Measurements from ENCODE around the gene SKAP1.

The SKAP1 gene

GRCh38 chr17:48335858-48336500 is 94.0 kb downstream of the SKAP1 start:
- H3K4me2 ChIP-seq (ENCODE audit: low read length), result no peak overlapping the region
- no peaks in the 10 kb centered on the region for H3K36me3 ChIP-seq (ENCODE audit: insufficient read depth, low read length)
- H3K4me1 ChIP-seq (ENCODE audit: control insufficient read depth, insufficient read depth, low read length), result no peaks in the 10 kb centered on the region
- H3K9me3 ChIP-seq (replicated peaks; ENCODE audit: low read length), result no peaks in the 10 kb centered on the region
- no peak overlapping the region for H3K4me3 ChIP-seq (ENCODE audit: low read length)
- H3K27me3 ChIP-seq (ENCODE audit: control insufficient read depth, insufficient read depth, low read length), result peaks cover 66% of the 10 kb centered on the region
- no peak overlapping the region for H3K9ac ChIP-seq (ENCODE audit: low read depth, low read length)

GRCh38 chr17:48335146-48335784 is 94.7 kb downstream of the SKAP1 start:
- no peaks in the 10 kb centered on the region for H3K36me3 ChIP-seq (ENCODE audit: insufficient read depth, low read length)
- no peaks in the 10 kb centered on the region for H3K4me1 ChIP-seq (ENCODE audit: control insufficient read depth, insufficient read depth, low read length)
- H3K9ac ChIP-seq (ENCODE audit: low read depth, low read length), result no peak overlapping the region
- peaks cover 67% of the 10 kb centered on the region for H3K27me3 ChIP-seq (ENCODE audit: control insufficient read depth, insufficient read depth, low read length)
- no peaks in the 10 kb centered on the region for H3K9me3 ChIP-seq (replicated peaks; ENCODE audit: low read length)
- no peak overlapping the region for H3K4me3 ChIP-seq (ENCODE audit: low read length)
- no peak overlapping the region for H3K4me2 ChIP-seq (ENCODE audit: low read length)

- H3K4me1 ChIP-seq (ENCODE audit: control insufficient read depth, insufficient read depth, low read length), result no peaks in the 10 kb centered on the region
- no peak overlapping the region for H3K9ac ChIP-seq (ENCODE audit: low read depth, low read length)
- H3K36me3 ChIP-seq (ENCODE audit: insufficient read depth, low read length), result no peaks in the 10 kb centered on the region
- no peaks in the 10 kb centered on the region for H3K9me3 ChIP-seq (replicated peaks; ENCODE audit: low read length)
- H3K4me2 ChIP-seq (ENCODE audit: low read length), result no peak overlapping the region
- peaks cover 74% of the 10 kb centered on the region for H3K27me3 ChIP-seq (ENCODE audit: control insufficient read depth, insufficient read depth, low read length)
- H3K4me3 ChIP-seq (ENCODE audit: low read length), result no peak overlapping the region
Measured at GRCh38 chr17:48333034-48333530, 96.9 kb downstream of the SKAP1 start.

GRCh38 chr17:48330887-48331286 is 99.1 kb downstream of the SKAP1 start:
- peaks cover 84% of the 10 kb centered on the region for H3K27me3 ChIP-seq (ENCODE audit: control insufficient read depth, insufficient read depth, low read length)
- H3K4me1 ChIP-seq (ENCODE audit: control insufficient read depth, insufficient read depth, low read length), result no peaks in the 10 kb centered on the region
- no peaks in the 10 kb centered on the region for H3K9me3 ChIP-seq (replicated peaks; ENCODE audit: low read length)
- no peak overlapping the region for H3K4me2 ChIP-seq (ENCODE audit: low read length)
- H3K9ac ChIP-seq (ENCODE audit: low read depth, low read length), result no peak overlapping the region
- H3K4me3 ChIP-seq (ENCODE audit: low read length), result no peak overlapping the region
- no peaks in the 10 kb centered on the region for H3K36me3 ChIP-seq (ENCODE audit: insufficient read depth, low read length)

GRCh38 chr17:48330421-48330820 is 99.6 kb downstream of the SKAP1 start:
- H3K9ac ChIP-seq (ENCODE audit: low read depth, low read length), result no peak overlapping the region
- no peaks in the 10 kb centered on the region for H3K4me1 ChIP-seq (ENCODE audit: control insufficient read depth, insufficient read depth, low read length)
- no peak overlapping the region for H3K4me3 ChIP-seq (ENCODE audit: low read length)
- no peak overlapping the region for H3K4me2 ChIP-seq (ENCODE audit: low read length)
- H3K36me3 ChIP-seq (ENCODE audit: insufficient read depth, low read length), result no peaks in the 10 kb centered on the region
- no peaks in the 10 kb centered on the region for H3K9me3 ChIP-seq (replicated peaks; ENCODE audit: low read length)
- peaks cover 85% of the 10 kb centered on the region for H3K27me3 ChIP-seq (ENCODE audit: control insufficient read depth, insufficient read depth, low read length)

- H3K9me3 ChIP-seq (replicated peaks; ENCODE audit: low read length), result no peaks in the 10 kb centered on the region
- H3K4me2 ChIP-seq (ENCODE audit: low read length), result no peak overlapping the region
- H3K4me3 ChIP-seq (ENCODE audit: low read length), result no peak overlapping the region
- H3K36me3 ChIP-seq (ENCODE audit: insufficient read depth, low read length), result no peaks in the 10 kb centered on the region
- H3K27me3 ChIP-seq (ENCODE audit: control insufficient read depth, insufficient read depth, low read length), result peaks cover 77% of the 10 kb centered on the region
- no peaks in the 10 kb centered on the region for H3K4me1 ChIP-seq (ENCODE audit: control insufficient read depth, insufficient read depth, low read length)
- H3K9ac ChIP-seq (ENCODE audit: low read depth, low read length), result no peak overlapping the region
Measured at GRCh38 chr17:48328457-48328856, 101.6 kb downstream of the SKAP1 start.

- Histone ChIP-seq H3K9me3 (replicated peaks; ENCODE audit: low read length) (no peaks in the 10 kb centered on the region), H3K9ac (ENCODE audit: low read depth, low read length) (no peak overlapping the region), H3K27me3 (ENCODE audit: control insufficient read depth, insufficient read depth, low read length) (peaks cover 79% of the 10 kb centered on the region), H3K4me3 (ENCODE audit: low read length) (no peak overlapping the region), H3K36me3 (ENCODE audit: insufficient read depth, low read length) (no peaks in the 10 kb centered on the region), H3K4me2 (ENCODE audit: low read length) (no peak overlapping the region), H3K4me1 (ENCODE audit: control insufficient read depth, insufficient read depth, low read length) (no peaks in the 10 kb centered on the region)
Measured at GRCh38 chr17:48326310-48326709, 103.7 kb downstream of the SKAP1 start.

GRCh38 chr17:48322060-48322459 is 108.0 kb downstream of the SKAP1 start:
- no peak overlapping the region for H3K9ac ChIP-seq (ENCODE audit: low read depth, low read length)
- H3K27me3 ChIP-seq (ENCODE audit: control insufficient read depth, insufficient read depth, low read length), result peaks cover 83% of the 10 kb centered on the region
- H3K4me3 ChIP-seq (ENCODE audit: low read length), result no peak overlapping the region
- no peak overlapping the region for H3K4me2 ChIP-seq (ENCODE audit: low read length)
- H3K4me1 ChIP-seq (ENCODE audit: control insufficient read depth, insufficient read depth, low read length), result no peaks in the 10 kb centered on the region
- H3K36me3 ChIP-seq (ENCODE audit: insufficient read depth, low read length), result no peaks in the 10 kb centered on the region
- H3K9me3 ChIP-seq (replicated peaks; ENCODE audit: low read length), result no peaks in the 10 kb centered on the region

GRCh38 chr17:48317732-48318131 is 112.3 kb downstream of the SKAP1 start:
- H3K27me3 ChIP-seq (ENCODE audit: control insufficient read depth, insufficient read depth, low read length), result peaks cover 92% of the 10 kb centered on the region
- H3K4me3 ChIP-seq (ENCODE audit: low read length), result no peak overlapping the region
- no peaks in the 10 kb centered on the region for H3K4me1 ChIP-seq (ENCODE audit: control insufficient read depth, insufficient read depth, low read length)
- H3K9me3 ChIP-seq (replicated peaks; ENCODE audit: low read length), result no peaks in the 10 kb centered on the region
- no peaks in the 10 kb centered on the region for H3K36me3 ChIP-seq (ENCODE audit: insufficient read depth, low read length)
- no peak overlapping the region for H3K9ac ChIP-seq (ENCODE audit: low read depth, low read length)
- no peak overlapping the region for H3K4me2 ChIP-seq (ENCODE audit: low read length)

- H3K4me3 ChIP-seq (ENCODE audit: low read length), result no peak overlapping the region
- H3K4me1 ChIP-seq (ENCODE audit: control insufficient read depth, insufficient read depth, low read length), result no peaks in the 10 kb centered on the region
- H3K9ac ChIP-seq (ENCODE audit: low read depth, low read length), result no peak overlapping the region
- peaks cover 97% of the 10 kb centered on the region for H3K27me3 ChIP-seq (ENCODE audit: control insufficient read depth, insufficient read depth, low read length)
- H3K9me3 ChIP-seq (replicated peaks; ENCODE audit: low read length), result no peaks in the 10 kb centered on the region
- H3K36me3 ChIP-seq (ENCODE audit: insufficient read depth, low read length), result no peaks in the 10 kb centered on the region
- no peak overlapping the region for H3K4me2 ChIP-seq (ENCODE audit: low read length)
Measured at GRCh38 chr17:48314716-48315115, 115.3 kb downstream of the SKAP1 start.

- no peak overlapping the region for H3K4me2 ChIP-seq (ENCODE audit: low read length)
- no peaks in the 10 kb centered on the region for H3K36me3 ChIP-seq (ENCODE audit: insufficient read depth, low read length)
- no peaks in the 10 kb centered on the region for H3K9me3 ChIP-seq (replicated peaks; ENCODE audit: low read length)
- H3K9ac ChIP-seq (ENCODE audit: low read depth, low read length), result no peak overlapping the region
- H3K27me3 ChIP-seq (ENCODE audit: control insufficient read depth, insufficient read depth, low read length), result peaks cover 97% of the 10 kb centered on the region
- H3K4me3 ChIP-seq (ENCODE audit: low read length), result no peak overlapping the region
- H3K4me1 ChIP-seq (ENCODE audit: control insufficient read depth, insufficient read depth, low read length), result no peaks in the 10 kb centered on the region
Measured at GRCh38 chr17:48313096-48313755, 116.8 kb downstream of the SKAP1 start.

Measured in skeletal muscle satellite cell (primary cell).